ENCODE results near the gene IL31RA.

The IL31RA gene

DNA sequence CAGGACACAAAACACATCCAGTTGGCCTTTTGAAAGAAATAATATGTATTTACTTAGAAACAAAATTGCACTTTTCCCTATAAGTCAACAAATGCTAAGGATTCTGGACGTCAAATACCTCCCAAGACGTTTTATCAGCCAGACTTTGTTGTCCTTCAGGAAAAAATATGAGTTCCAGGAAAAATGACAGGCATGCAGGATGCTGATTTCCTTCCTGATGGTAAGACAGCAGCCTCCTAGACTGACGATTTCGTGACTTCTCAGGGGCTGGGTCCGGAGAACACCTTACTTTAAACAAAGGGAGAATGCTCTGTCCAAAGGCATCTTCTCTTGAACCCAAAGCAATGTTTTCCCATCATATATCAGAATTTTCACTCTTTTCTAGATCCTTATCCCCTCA lies 74.6 kb downstream of the IL31RA start:
- H4K20me1 ChIP-seq (ENCODE audit: insufficient read depth, low read length), result no peaks in the 10 kb centered on the region

DNA sequence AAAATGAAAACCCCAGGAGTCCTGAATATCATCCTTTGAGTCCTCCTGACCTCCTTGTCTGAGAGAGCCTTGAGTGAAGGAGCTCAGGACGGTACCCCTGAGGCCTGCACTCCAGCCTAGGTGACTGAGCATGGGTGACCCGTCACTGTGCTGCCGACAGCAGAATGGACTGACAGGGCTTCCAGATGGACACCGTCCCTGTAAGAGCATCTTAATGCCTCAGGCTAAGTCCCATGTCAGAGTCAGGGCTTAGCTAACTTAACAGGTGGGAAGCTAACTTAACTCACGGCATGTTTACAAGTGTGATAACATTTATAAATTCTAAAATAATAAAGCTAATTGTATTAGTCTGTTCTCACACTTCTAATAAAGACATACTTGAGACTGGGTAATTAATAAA lies 75.3 kb downstream of the IL31RA start:
- H2AFZ ChIP-seq (ENCODE audit: low read length), result no peak overlapping the region
- H3K27ac ChIP-seq (ENCODE audit: low read length), result no peak overlapping the region
- H3K36me3 ChIP-seq (replicated peaks; ENCODE audit: insufficient read depth, low read length), result no peaks in the 10 kb centered on the region
- 0 out of 2 replicates have a peak, but pooled peaks cover 5% of the 10 kb centered on the region for H3K4me1 ChIP-seq (ENCODE audit: low read length)
- H3F3A ChIP-seq (ENCODE audit: insufficient read depth, low read length), result no peaks in the 10 kb centered on the region
- no peak overlapping the region for H3K9ac ChIP-seq (ENCODE audit: low read length)
- H3K27me3 ChIP-seq (replicated peaks; ENCODE audit: insufficient read depth, low read length), result no peaks in the 10 kb centered on the region
- H3K4me2 ChIP-seq (ENCODE audit: low read depth, low read length), result no peak overlapping the region
- no peaks in the 10 kb centered on the region for H3K9me3 ChIP-seq (replicated peaks; ENCODE audit: insufficient read depth, low read length)
- H3K9me2 ChIP-seq (replicated peaks; ENCODE audit: insufficient read depth, low read length), result no peaks in the 10 kb centered on the region
- H3K79me2 ChIP-seq (ENCODE audit: low read length), result no peaks in the 10 kb centered on the region
- H4K20me1 ChIP-seq (ENCODE audit: insufficient read depth, low read length), result no peaks in the 10 kb centered on the region
- no peak overlapping the region for H3K4me3 ChIP-seq (ENCODE audit: low read length)
- TF ChIP-seq EZH2phosphoT487 (IDR thresholded peaks at IDR 0.05; ENCODE audit: low read length), result no peak
- TF ChIP-seq EZH2 (optimal IDR thresholded peaks at IDR 0.05; ENCODE audit: low read depth, low read length), result no peak
- TF ChIP-seq, protein P1, sequence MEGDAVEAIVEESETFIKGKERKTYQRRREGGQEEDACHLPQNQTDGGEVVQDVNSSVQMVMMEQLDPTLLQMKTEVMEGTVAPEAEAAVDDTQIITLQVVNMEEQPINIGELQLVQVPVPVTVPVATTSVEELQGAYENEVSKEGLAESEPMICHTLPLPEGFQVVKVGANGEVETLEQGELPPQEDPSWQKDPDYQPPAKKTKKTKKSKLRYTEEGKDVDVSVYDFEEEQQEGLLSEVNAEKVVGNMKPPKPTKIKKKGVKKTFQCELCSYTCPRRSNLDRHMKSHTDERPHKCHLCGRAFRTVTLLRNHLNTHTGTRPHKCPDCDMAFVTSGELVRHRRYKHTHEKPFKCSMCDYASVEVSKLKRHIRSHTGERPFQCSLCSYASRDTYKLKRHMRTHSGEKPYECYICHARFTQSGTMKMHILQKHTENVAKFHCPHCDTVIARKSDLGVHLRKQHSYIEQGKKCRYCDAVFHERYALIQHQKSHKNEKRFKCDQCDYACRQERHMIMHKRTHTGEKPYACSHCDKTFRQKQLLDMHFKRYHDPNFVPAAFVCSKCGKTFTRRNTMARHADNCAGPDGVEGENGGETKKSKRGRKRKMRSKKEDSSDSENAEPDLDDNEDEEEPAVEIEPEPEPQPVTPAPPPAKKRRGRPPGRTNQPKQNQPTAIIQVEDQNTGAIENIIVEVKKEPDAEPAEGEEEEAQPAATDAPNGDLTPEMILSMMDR (IDR thresholded peaks at IDR 0.05; ENCODE audit: low read length), result no peak
- no peak for DNase-seq

More for the DNA sequence above, 74.6 kb downstream of the IL31RA start:
- H3K9ac ChIP-seq (ENCODE audit: low read length), result no peak overlapping the region
- H3K9me3 ChIP-seq (replicated peaks; ENCODE audit: insufficient read depth, low read length), result no peaks in the 10 kb centered on the region
- no peaks in the 10 kb centered on the region for H3K36me3 ChIP-seq (replicated peaks; ENCODE audit: insufficient read depth, low read length)
- 0 out of 2 replicates have a peak, but pooled peaks cover 5% of the 10 kb centered on the region for H3K4me1 ChIP-seq (ENCODE audit: low read length)
- no peak overlapping the region for H3K4me3 ChIP-seq (ENCODE audit: low read length)
- H3K4me2 ChIP-seq (ENCODE audit: low read depth, low read length), result no peak overlapping the region
- no peak for DNase-seq
- H3K27me3 ChIP-seq (replicated peaks; ENCODE audit: insufficient read depth, low read length), result no peaks in the 10 kb centered on the region
- H3K79me2 ChIP-seq (ENCODE audit: low read length), result no peaks in the 10 kb centered on the region
- H3K27ac ChIP-seq (ENCODE audit: low read length), result no peak overlapping the region
- H2AFZ ChIP-seq (ENCODE audit: low read length), result no peak overlapping the region
- no peaks in the 10 kb centered on the region for H3K9me2 ChIP-seq (replicated peaks; ENCODE audit: insufficient read depth, low read length)
- no peaks in the 10 kb centered on the region for H3F3A ChIP-seq (ENCODE audit: insufficient read depth, low read length)
- TF ChIP-seq EZH2 (optimal IDR thresholded peaks at IDR 0.05; ENCODE audit: low read depth, low read length), result no peak
- no peak for TF ChIP-seq EZH2phosphoT487 (IDR thresholded peaks at IDR 0.05; ENCODE audit: low read length)
- TF ChIP-seq, protein P1 (IDR thresholded peaks at IDR 0.05; ENCODE audit: low read length), result no peak

DNA sequence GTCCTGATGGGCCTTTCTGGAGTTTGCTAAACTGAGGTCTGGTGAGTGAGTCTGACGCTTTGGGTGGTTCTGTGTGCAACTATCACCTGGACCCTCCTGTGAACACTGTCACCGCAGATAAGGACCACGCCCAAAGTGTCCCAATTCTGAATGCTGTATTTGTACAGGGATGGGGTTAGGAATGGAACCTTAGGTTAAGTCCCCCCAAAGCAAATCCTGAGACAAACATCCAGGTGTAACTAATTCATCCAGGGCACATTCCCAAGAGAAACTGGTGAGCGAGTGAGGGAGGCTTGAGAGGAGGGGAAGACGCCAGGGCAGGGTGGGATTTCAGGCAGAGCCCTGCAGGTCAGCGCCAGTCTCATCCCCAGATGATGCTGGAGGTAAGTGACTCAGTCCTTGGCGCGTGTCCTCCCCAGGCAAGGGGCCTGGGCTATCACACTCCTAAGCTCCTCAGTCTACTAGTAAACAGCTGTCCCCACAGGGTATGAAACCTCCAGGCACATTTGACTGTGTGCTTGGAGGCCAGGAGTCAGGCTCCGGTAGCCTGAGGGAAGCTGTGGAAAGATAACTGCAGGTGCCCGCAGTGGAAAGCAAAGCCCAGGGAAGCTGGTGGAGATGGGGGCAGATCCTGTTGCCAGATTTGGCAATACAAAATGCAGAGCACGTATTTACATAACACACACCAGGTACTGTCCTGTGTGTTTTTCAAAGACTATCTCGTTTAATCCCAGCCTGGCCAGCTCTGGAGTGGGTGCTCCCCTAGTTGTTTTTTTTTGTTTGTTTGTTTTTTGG lies 76.9 kb downstream of the IL31RA start:
- peaks cover 4% of the 10 kb centered on the region; the same call in 1 of the 2 replicates for H3F3A ChIP-seq (ENCODE audit: insufficient read depth, low read length)

More for the DNA sequence above, 76.9 kb downstream of the IL31RA start:
- no peak overlapping the region for H3K27ac ChIP-seq (ENCODE audit: low read length)
- no peaks in the 10 kb centered on the region for H4K20me1 ChIP-seq (ENCODE audit: insufficient read depth, low read length)
- H3K9me3 ChIP-seq (replicated peaks; ENCODE audit: insufficient read depth, low read length), result no peaks in the 10 kb centered on the region
- H3K9ac ChIP-seq (ENCODE audit: low read length), result no peak overlapping the region
- TF ChIP-seq, protein P1 (IDR thresholded peaks at IDR 0.05; ENCODE audit: low read length), result no peak
- no peak for TF ChIP-seq EZH2phosphoT487 (IDR thresholded peaks at IDR 0.05; ENCODE audit: low read length)
- TF ChIP-seq EZH2 (optimal IDR thresholded peaks at IDR 0.05; ENCODE audit: low read depth, low read length), result no peak
- no peak overlapping the region for H2AFZ ChIP-seq (ENCODE audit: low read length)
- no peak overlapping the region for H3K4me2 ChIP-seq (ENCODE audit: low read depth, low read length)
- no peaks in the 10 kb centered on the region for H3K27me3 ChIP-seq (replicated peaks; ENCODE audit: insufficient read depth, low read length)
- H3K79me2 ChIP-seq (ENCODE audit: low read length), result no peaks in the 10 kb centered on the region
- H3K9me2 ChIP-seq (replicated peaks; ENCODE audit: insufficient read depth, low read length), result no peaks in the 10 kb centered on the region
- DNase-seq, result no peak
- H3K4me1 ChIP-seq (ENCODE audit: low read length), result 0 out of 2 replicates have a peak, but pooled peaks cover 5% of the 10 kb centered on the region
- no peaks in the 10 kb centered on the region for H3K36me3 ChIP-seq (replicated peaks; ENCODE audit: insufficient read depth, low read length)
- H3K4me3 ChIP-seq (ENCODE audit: low read length), result no peak overlapping the region

Data from MM.1S (cell line).